Measurements from ENCODE around the gene PLA2G12B. TPM values are rescaled to one million over a fixed set of nuclear protein-coding genes. Genes with fewer than 3 reads are reported as not detected.
A peak's percentile ranks its signal among the peaks of the same experiment; 100 is the strongest.

PLA2G12B gene
- polyA plus RNA-seq, 2 of the 4 experiments (the other 2 are of a cell fraction) = not detected

DNA sequence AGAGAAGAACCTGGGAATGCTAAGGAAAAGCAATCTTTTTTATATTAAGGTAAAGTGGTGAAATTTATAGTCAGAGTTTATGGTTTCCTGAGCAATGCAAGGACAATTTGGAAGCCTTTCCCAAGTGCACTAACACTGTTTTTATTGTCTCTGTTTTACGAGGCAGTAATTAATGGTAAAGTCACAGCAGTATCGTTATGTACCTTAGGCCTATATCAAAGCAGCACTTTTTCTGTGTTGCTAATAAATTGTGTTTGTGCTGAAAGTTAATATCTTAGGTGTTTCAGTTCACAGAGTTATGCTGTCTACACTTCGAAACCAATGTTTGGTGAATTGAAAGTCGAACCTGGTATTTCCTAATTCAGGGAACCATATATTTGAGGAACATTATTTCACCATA, 41.9 kb downstream of the PLA2G12B start:
- H3K4me1 ChIP-seq = no peaks in the 10 kb centered on the region
- no peak for FAIRE-seq
- 84% methylated on average over 4 of the region's 4 CpGs for WGBS (ENCODE audit: missing lambda C conversion rate)
- no peak overlapping the region for H3K27ac ChIP-seq
- no peak overlapping the region for H3K4me3 ChIP-seq
- TF ChIP-seq RNF2 (IDR thresholded peaks at IDR 0.05; ENCODE audit: borderline replicate concordance, low read depth) = no peak
- TF ChIP-seq HEYL (CRISPR knock-in tag; IDR thresholded peaks at IDR 0.05) = no peak
- TF ChIP-seq, protein P1, sequence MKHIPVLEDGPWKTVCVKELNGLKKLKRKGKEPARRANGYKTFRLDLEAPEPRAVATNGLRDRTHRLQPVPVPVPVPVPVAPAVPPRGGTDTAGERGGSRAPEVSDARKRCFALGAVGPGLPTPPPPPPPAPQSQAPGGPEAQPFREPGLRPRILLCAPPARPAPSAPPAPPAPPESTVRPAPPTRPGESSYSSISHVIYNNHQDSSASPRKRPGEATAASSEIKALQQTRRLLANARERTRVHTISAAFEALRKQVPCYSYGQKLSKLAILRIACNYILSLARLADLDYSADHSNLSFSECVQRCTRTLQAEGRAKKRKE (CRISPR knock-in tag; IDR thresholded peaks at IDR 0.05; ENCODE audit: low read depth) = no peak
- TF ChIP-seq TP53 (CRISPR knock-in tag; IDR thresholded peaks at IDR 0.05) = no peak
- TF ChIP-seq KDM5A (IDR thresholded peaks at IDR 0.05) = no peak
- TF ChIP-seq CHD4 (IDR thresholded peaks at IDR 0.05; ENCODE audit: borderline replicate concordance) = no peak
- TF ChIP-seq, protein P2, sequence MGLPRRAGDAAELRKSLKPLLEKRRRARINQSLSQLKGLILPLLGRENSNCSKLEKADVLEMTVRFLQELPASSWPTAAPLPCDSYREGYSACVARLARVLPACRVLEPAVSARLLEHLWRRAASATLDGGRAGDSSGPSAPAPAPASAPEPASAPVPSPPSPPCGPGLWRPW (IDR thresholded peaks at IDR 0.05) = no peak
- TF ChIP-seq JUNB (IDR thresholded peaks at IDR 0.05) = no peak
- TF ChIP-seq NPAS2 (CRISPR knock-in tag; IDR thresholded peaks at IDR 0.05; ENCODE audit: borderline replicate concordance) = no peak
- no peak for TF ChIP-seq ZSCAN20 (CRISPR knock-in tag; IDR thresholded peaks at IDR 0.05)
- no peak for TF ChIP-seq FOSL2 (IDR thresholded peaks at IDR 0.05)
- no peak for TF ChIP-seq FOSL2 (CRISPR knock-in tag; IDR thresholded peaks at IDR 0.05)
- no peak for TF ChIP-seq KDM1A (IDR thresholded peaks at IDR 0.05; ENCODE audit: low read depth)
- no peak for TF ChIP-seq ZNF302 (CRISPR knock-in tag; IDR thresholded peaks at IDR 0.05)
- no peak for TF ChIP-seq PBX3 (IDR thresholded peaks at IDR 0.05)
- no peak for TF ChIP-seq HOXA7 (CRISPR knock-in tag; IDR thresholded peaks at IDR 0.05)
- no peak overlapping the region for H3K4me2 ChIP-seq
- ChIA-PET POLR2A (no interaction called here), CTCF (no interaction called here)
- H3K9me3 ChIP-seq = no peaks in the 10 kb centered on the region
- no peak for ATAC-seq
- no peak for DNase-seq (ENCODE audit: low read depth in 1 of 2, low spot score in 1 of 2)

DNA sequence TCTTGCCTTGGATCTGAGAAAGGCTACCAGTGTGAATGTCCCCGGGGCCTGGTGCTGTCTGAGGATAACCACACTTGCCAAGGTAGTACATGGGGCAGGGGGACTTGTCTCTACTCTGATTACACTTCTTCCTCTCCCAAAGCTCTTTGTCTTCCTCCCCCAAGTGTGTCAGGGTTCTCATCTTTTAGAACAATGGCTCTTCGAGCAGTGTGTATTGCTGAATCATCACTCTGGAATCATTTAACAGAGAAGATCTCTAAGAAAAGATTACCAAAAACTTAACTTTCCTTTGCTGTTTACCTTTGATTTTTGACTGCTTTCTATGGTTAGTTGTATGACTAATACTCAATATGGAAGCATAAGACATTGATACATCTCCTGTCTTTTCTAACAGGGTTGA, 42.8 kb downstream of the PLA2G12B start:
- H3K4me1 ChIP-seq = no peaks in the 10 kb centered on the region
- FAIRE-seq (no peak), ATAC-seq (no peak), DNase-seq (ENCODE audit: low read depth in 1 of 2, low spot score in 1 of 2) (no peak)
- no peaks in the 10 kb centered on the region for H3K9me3 ChIP-seq
- TF ChIP-seq FOSB (CRISPR knock-in tag; IDR thresholded peaks at IDR 0.05) = no peak
- TF ChIP-seq MAFK (IDR thresholded peaks at IDR 0.05; ENCODE audit: partially characterized antibody) = peak; percentile 80
- no peak for TF ChIP-seq PHF8 (IDR thresholded peaks at IDR 0.05; ENCODE audit: borderline replicate concordance, low read depth)
- no peak overlapping the region for H3K4me2 ChIP-seq
- H3K4me3 ChIP-seq = no peak overlapping the region
- no peak overlapping the region for H3K27ac ChIP-seq
- 96% methylated on average over 2 of the region's 2 CpGs for WGBS (ENCODE audit: missing lambda C conversion rate)
- CTCF ChIA-PET = no interaction called here
- POLR2A ChIA-PET = no interaction called here

DNA sequence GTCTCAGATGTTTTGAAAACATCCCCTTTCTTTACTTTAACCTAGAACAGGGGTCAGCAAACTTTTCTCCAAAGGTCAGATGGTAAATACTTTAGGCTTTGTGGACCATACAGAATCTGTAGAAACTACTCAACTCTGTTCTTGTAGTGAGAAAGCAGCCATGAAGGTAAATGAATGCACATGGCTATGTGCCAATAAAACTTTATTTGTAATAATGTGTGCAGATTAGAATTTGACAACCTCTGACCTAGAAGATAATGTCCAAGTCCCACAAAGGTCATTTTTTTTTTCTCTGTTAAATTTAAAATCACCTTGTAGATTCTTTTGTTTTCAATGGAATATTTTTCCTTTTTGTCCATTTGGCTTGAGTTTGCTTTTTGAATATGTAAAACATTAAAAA, 43.9 kb downstream of the PLA2G12B start:
- Histone ChIP-seq H3K4me2 (no peak overlapping the region), H3K4me3 (no peak overlapping the region), H3K4me1 (no peaks in the 10 kb centered on the region), H3K9me3 (no peaks in the 10 kb centered on the region), H3K27ac (no peak overlapping the region)
- FAIRE-seq = no peak
- no peak for DNase-seq (ENCODE audit: low read depth in 1 of 2, low spot score in 1 of 2)
- TF ChIP-seq HOXB5 (CRISPR knock-in tag; IDR thresholded peaks at IDR 0.05) = no peak
- TF ChIP-seq MAFK (IDR thresholded peaks at IDR 0.05; ENCODE audit: partially characterized antibody) = no peak
- TF ChIP-seq, protein P1 (CRISPR knock-in tag; IDR thresholded peaks at IDR 0.05; ENCODE audit: low read depth) = no peak
- TF ChIP-seq EHMT2 (IDR thresholded peaks at IDR 0.05; ENCODE audit: low read depth) = no peak
- TF ChIP-seq HOXA7 (CRISPR knock-in tag; IDR thresholded peaks at IDR 0.05) = no peak
- no peak for TF ChIP-seq HDAC2 (IDR thresholded peaks at IDR 0.05)
- no peak for TF ChIP-seq POLR2AphosphoS2 (conservative IDR thresholded peaks at IDR 0.05; ENCODE audit: low read length)
- ChIA-PET CTCF (no interaction called here), POLR2A (no interaction called here)
- ATAC-seq = no peak

Data from A549 (cell line).